PC-9 (cell line): ENCODE results near the gene NLGN2.

Experiments
- EZH2 ChIP-seq: fragments of 200-600 bp; sonication (generic); IDR thresholded peaks from 2 replicates; pipeline ENCODE4 v1.8.0; 2017; ENCODE audit warnings: antibody characterized with exemption, low read depth
- TF ChIP-seq, protein P1 (sequence below): fragments of 200-600 bp; sonication (generic); conservative IDR thresholded peaks from 2 replicates; pipeline ENCODE4 v1.6.1; 2017; ENCODE audit warnings: mixed run types, antibody characterized with exemption, mild to moderate bottlenecking, moderate library complexity

DNA sequence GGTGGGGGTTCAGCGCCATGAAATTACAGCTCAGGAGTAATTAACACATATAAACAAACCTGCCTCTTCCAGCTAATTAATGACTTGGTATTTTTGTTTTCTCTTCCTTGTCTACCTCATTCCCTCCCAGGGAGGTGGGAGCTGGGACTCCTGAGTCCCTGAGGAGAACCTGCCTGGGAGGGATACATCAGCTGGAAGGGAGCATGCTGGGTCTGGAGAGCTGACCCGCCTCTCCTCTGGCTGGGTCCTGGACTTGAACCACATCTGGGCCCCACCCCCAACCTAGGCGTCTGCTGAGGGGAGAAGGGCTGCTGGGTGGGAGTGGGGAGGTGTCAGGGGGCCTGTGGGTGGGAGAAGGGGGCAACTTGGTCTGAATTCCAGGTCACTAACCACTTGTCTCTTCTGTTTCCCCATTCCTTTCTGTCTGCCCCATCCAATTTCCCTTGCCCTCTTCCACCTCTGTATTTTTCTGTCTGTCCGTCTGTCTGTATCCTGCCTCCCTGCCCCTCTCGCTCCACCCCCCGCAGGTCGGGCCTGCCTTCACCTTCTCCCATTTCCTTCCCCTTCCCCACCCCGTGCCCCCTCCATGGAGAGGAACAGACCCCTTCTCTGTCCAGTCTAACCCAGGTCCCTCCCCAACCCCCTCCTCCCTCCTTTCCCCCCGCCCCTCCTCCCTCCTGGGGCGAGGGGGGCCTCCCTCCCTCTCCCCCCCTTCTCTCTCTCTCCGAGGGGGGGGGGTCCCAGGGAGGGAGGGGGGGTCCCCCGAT is at the start of gene NLGN2:
- TF ChIP-seq, protein P1, sequence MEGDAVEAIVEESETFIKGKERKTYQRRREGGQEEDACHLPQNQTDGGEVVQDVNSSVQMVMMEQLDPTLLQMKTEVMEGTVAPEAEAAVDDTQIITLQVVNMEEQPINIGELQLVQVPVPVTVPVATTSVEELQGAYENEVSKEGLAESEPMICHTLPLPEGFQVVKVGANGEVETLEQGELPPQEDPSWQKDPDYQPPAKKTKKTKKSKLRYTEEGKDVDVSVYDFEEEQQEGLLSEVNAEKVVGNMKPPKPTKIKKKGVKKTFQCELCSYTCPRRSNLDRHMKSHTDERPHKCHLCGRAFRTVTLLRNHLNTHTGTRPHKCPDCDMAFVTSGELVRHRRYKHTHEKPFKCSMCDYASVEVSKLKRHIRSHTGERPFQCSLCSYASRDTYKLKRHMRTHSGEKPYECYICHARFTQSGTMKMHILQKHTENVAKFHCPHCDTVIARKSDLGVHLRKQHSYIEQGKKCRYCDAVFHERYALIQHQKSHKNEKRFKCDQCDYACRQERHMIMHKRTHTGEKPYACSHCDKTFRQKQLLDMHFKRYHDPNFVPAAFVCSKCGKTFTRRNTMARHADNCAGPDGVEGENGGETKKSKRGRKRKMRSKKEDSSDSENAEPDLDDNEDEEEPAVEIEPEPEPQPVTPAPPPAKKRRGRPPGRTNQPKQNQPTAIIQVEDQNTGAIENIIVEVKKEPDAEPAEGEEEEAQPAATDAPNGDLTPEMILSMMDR: no peak
- no peak for TF ChIP-seq EZH2
